Measurements from ENCODE around the gene POU2AF2.
"Not testable (repeated sequence)": the region's sequence is repeated elsewhere in the genome, so short reads cannot be mapped to it uniquely, and the experiment has no call there.

POU2AF2 gene, protein sequence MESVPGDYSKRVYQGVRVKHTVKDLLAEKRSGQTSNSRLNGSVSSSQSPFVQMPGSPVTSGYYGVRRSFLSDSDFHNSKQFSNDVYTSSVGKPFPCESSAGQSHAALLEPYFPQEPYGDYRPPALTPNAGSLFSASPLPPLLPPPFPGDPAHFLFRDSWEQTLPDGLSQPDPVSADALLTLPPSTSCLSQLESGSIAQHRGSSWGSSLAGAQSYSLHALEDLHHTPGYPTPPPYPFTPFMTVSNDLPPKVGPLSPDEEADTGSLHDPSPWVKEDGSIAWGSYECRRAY

DNA sequence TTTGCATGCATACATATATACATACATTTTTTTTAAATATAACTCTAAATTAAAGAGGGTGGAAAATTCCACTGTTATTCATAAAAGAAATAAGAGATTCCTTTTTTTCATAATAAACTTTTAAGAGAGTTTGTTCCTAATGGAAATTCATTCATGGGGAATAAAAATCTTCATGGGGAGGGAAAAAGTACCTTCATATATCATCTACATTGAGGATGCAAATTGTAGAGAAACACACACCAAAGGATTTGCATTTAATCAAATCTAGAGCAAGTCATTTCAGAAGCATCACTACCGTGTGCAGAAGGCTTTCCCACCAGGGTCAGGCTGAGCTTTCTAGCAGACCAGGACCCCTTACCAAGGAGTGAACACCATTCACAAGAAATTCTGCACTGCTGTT is at the start of gene POU2AF2:
Gene POU2AF2 (plus strand): TSS at position 301 of the 400 bp plus-strand sequence. CDS start 129 bp downstream, outside the sequence.
- in situ Hi-C loops (cut with HindIII; ENCODE audit: low pct_unique_long_range_greater_than_20kb, low sequenced_read_pairs): no loop called here
- no peak for TF ChIP-seq JUND (IDR thresholded peaks at IDR 0.05; ENCODE audit: low read depth)
- DNase-seq (ENCODE audit: low read depth in 1 of 2, low spot score in 1 of 2): no peak

DNA sequence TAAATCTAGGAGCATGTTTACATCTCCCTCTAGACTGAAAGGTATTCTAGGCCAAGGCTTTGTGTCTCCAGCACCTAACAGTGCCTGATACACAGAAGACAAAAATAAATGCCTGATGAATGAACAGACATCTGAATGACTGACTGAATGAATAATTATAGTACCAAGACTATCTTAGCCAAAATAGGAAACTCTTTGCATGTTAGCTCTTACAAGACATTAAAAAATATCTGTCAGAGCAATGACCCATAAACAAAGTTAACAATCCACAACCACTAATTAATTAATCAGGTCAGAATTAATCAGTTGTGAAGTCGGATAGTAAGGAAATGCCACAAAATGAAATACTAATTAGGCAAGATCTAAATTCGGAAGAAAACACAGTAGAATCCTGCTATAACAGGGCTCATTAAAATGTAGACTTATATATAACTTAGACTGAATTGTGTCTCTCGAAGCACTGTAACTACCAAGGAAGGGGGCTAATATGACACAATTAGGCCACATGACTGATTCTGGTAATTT is 45.5 kb upstream of the POU2AF2 start:
- TF ChIP-seq JUND (IDR thresholded peaks at IDR 0.05; ENCODE audit: low read depth): no peak
- DNase-seq (ENCODE audit: low read depth in 1 of 2, low spot score in 1 of 2): no peak
- in situ Hi-C loops (cut with HindIII; ENCODE audit: low pct_unique_long_range_greater_than_20kb, low sequenced_read_pairs): no loop called here

DNA sequence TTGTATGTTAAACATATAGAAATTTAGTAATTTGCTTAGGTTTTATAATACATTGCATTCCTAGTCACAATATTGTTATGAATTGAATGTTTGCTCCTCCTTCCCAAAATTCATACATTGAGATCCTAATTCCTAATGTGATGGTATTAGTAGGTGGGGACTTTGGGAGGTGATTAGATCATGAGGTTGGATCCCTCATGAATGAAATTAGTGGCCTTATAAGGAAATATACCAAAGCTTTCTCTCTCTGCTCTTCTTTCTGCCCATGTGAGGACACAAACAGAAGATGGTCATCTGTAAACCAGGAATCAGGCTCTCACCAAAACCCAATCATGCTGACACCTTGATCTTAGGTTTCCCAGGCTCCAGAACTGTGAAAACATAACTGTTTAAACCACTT is 41.3 kb upstream of the POU2AF2 start:
- no peak for DNase-seq (ENCODE audit: low read depth in 1 of 2, low spot score in 1 of 2)
- TF ChIP-seq JUND (IDR thresholded peaks at IDR 0.05; ENCODE audit: low read depth): no peak
- in situ Hi-C loops (cut with HindIII; ENCODE audit: low pct_unique_long_range_greater_than_20kb, low sequenced_read_pairs): no loop called here

DNA sequence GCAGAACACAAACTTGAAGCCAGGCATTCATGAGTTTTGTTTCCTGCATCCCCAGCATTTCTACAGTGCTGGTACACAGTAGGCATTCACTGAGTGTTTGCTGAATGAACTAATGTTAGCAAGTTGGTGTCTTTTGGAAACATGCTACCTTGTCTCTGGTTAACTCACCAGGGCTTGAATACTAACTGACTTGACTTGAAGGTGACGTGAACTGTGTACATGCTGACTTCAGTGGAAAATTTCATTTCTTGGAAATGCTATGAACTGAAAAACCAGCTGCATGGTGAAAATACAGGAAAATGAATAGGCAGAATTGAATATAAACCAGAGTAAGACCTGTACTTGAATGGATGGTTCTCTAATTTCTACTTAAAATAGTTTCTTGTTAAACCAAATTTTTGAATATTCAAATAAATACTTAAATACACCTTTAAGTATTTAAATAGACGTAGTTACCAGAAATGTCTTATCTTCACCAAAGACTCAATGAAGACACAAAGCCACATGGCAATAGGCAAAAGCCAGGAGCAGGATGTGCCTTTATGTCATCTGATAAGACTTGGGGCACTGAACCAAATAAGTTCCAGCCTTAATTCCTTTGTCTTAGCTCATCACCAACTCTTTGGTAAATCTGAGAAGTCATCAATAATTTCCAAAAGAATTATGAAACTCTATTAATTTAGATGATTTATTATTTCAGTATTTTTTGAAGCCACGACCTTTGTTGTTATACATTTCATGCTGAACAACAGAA is 39.7 kb upstream of the POU2AF2 start:
- no peak for TF ChIP-seq JUND (IDR thresholded peaks at IDR 0.05; ENCODE audit: low read depth)
- in situ Hi-C loops (cut with HindIII; ENCODE audit: low pct_unique_long_range_greater_than_20kb, low sequenced_read_pairs): no loop called here
- DNase-seq (ENCODE audit: low read depth in 1 of 2, low spot score in 1 of 2): no peak

DNA sequence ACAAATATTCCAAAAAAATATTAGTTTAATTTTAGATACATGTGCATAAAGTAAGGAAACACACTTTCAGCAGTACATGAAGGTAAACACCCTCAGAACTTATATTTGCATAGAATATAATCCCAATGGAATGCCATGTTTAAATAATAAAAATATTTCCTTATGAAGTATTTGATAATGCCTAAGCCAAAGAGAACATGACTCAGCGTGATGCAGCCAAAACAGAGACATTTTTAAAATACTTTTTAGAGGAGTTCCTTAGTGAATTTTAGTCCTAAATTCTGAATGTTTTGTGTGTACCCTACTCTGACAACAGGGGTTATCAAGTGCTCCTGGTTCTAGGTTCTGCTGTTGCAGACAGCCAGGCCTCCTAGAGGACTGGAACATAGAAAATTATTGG is 39.1 kb upstream of the POU2AF2 start:
- no peak for TF ChIP-seq JUND (IDR thresholded peaks at IDR 0.05; ENCODE audit: low read depth)
- DNase-seq (ENCODE audit: low read depth in 1 of 2, low spot score in 1 of 2): no peak
- in situ Hi-C loops (cut with HindIII; ENCODE audit: low pct_unique_long_range_greater_than_20kb, low sequenced_read_pairs): no loop called here

DNA sequence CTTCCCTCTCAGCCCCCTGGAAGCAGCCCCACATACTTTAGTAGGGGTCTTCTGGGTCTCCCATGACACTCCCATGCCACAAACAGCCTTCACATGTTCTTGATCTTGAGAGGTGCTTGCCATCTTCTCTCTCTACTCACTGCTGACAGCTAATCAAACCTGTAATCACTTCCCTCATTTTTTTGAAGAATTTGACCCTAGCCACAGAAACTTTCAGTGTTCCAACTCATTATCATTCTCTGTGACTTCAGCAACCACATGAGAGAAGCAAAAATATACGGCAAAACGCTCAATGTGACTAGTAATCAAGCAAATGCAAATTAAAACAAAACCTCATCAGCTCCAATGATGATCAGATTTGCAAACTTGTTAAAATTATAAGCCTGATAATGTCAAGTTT is 38.3 kb upstream of the POU2AF2 start:
- TF ChIP-seq JUND (IDR thresholded peaks at IDR 0.05; ENCODE audit: low read depth): no peak
- in situ Hi-C loops (cut with HindIII; ENCODE audit: low pct_unique_long_range_greater_than_20kb, low sequenced_read_pairs): no loop called here
- DNase-seq (ENCODE audit: low read depth in 1 of 2, low spot score in 1 of 2): no peak

DNA sequence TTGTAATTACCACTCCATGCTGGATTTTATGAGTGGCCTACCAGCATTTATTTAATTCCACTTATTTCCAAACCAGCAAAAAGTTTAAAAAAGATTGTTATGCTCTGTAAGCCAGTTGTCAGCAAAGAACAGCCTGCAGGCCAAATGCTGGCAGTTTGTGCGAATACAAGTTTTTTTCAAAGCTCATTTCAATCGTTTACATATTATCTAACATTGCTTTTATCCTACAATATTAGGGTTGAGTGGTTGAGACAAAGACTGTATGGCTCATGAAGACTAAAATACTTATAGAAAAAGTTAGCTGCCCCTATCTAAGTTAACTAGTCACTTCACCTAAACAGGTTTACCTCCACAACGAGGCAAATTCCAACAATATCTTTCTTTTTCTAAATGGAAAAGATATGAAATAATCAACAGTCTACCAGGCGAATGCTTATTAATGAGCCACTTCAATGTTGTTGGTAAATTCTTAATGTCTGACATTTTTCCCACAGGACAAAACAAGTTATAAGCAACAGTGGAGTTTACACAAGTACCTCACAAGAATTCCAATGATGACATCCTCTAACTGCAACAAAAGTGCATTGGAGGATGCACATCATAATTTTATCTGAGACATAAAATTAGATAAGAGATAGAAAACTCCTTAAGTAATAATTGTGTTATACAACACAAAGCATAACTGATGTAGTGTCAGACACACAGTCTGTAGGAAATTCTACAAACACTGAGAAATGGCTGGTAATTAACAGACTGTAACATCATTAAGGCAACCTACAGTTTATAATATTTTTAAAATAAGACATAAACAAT is 35.8 kb upstream of the POU2AF2 start:
- DNase-seq (ENCODE audit: low read depth in 1 of 2, low spot score in 1 of 2): no peak
- in situ Hi-C loops (cut with HindIII; ENCODE audit: low pct_unique_long_range_greater_than_20kb, low sequenced_read_pairs): no loop called here
- no peak for TF ChIP-seq JUND (IDR thresholded peaks at IDR 0.05; ENCODE audit: low read depth)

DNA sequence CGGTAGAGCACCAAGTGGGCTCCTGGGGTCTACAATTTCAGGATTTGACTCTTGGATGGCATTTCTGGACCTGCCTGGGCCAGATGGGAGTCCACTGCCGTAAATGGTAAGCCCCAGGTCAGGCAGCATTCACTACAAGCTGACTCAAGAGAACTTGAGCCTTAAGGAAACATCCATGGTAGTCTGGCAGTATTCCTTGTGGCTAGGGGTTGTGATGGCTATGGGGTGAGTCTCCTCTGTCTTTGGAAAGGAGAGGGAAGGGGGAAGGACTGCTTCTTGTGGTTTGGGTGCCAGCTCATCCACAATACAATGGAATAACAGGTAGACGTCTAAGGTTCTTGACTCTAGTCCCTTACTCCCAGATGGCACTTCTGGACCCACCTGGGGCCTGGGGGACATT is 32.3 kb upstream of the POU2AF2 start:
- in situ Hi-C loops (cut with HindIII; ENCODE audit: low pct_unique_long_range_greater_than_20kb, low sequenced_read_pairs): no loop called here
- no peak for DNase-seq (ENCODE audit: low read depth in 1 of 2, low spot score in 1 of 2)
- TF ChIP-seq JUND (IDR thresholded peaks at IDR 0.05; ENCODE audit: low read depth): no peak

DNA sequence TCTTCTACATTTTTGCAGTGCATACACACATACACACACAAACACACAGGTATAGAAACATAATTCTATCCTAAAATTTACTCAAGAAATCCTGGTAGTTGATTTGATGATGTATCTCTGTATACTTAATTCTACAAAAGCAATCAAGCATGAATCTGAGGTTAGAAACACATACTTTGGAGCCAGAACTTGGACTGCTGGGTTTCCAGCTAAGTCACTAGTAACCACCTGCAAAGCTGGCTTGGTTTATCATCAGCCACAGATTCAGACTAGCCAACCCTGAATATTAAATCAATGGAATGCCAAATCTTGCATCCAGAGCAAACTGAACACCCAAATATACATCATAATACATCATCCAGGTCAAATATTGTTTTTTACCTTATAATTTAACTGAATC is 24.8 kb upstream of the POU2AF2 start:
- DNase-seq (ENCODE audit: low read depth in 1 of 2, low spot score in 1 of 2): no peak
- no peak for TF ChIP-seq JUND (IDR thresholded peaks at IDR 0.05; ENCODE audit: low read depth)
- in situ Hi-C loops (cut with HindIII; ENCODE audit: low pct_unique_long_range_greater_than_20kb, low sequenced_read_pairs): no loop called here

DNA sequence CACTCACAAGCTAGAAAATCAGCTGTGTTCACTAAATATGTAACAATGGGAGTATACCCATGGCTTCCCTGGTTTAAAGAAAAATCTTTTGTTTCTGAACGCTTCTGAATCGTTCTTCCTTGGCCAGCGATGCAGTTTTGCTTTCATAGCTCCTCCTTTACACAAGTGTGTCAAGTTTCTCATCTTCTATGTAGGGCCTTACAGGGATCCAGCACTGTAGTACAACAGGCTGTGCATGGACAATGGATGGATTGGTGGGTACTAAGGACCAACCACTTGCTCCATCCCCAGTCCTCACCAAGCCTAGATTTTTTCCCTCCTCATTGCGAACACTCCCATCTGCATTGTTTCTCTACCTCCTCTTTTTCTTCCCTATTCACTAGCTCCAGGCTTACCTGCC is 24.3 kb upstream of the POU2AF2 start:
- DNase-seq (ENCODE audit: low read depth in 1 of 2, low spot score in 1 of 2): no peak
- in situ Hi-C loops (cut with HindIII; ENCODE audit: low pct_unique_long_range_greater_than_20kb, low sequenced_read_pairs): no loop called here
- TF ChIP-seq JUND (IDR thresholded peaks at IDR 0.05; ENCODE audit: low read depth): no peak

DNA sequence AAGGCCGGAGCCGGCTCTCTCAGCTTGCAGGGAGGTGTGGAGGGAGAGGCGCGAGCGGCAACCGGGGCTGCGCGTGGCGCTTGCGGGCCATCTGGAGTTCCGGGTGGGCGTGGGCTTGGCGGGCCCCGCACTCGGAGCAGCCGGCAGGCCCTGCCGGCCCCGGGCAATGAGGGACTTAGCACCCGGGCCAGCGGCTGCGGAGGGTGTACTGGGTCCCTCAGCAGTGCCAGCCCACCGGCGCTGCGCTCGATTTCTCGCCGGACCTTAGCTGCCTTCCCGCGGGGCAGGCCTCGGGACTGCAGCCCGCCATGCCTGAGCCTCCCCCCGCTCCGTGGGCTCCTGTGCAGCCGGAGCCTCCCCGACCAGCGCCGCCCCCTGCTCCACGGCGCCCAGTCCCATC is 23.6 kb upstream of the POU2AF2 start:
- DNase-seq (ENCODE audit: low read depth in 1 of 2, low spot score in 1 of 2); in situ Hi-C loops (cut with HindIII; ENCODE audit: low pct_unique_long_range_greater_than_20kb, low sequenced_read_pairs): not testable (repeated sequence)

DNA sequence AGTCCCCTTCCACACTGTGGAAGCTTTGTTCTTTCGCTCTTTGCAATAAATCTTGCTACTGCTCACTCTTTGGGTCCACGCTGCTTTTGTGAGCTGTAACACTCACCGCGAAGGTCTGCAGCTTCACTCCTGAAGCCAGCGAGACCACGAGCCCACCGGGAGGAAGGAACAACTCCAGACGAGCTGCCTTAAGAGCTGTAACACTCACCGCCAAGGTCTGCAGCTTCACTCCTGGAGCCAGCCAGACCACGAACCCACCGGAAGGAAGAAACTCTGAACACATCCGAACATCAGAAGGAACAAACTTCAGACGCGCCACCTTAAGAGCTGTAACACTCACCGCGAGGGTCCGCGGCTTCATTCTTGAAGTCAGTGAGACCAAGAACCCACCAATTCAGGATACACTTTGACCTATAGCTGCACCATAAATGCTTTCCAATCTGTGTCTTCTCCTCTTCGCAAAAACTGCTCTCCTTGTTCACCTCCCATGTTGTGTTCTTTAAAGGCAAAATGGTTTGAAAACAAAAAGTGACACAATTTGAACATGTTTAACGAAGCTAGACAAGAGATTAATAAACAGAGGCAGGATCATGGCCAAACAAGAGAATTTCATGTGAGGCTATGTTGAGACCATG is 22.6 kb upstream of the POU2AF2 start:
- DNase-seq (ENCODE audit: low read depth in 1 of 2, low spot score in 1 of 2); in situ Hi-C loops (cut with HindIII; ENCODE audit: low pct_unique_long_range_greater_than_20kb, low sequenced_read_pairs): not testable (repeated sequence)

Data from T47D (cell line).